DND-41 (cell line): ENCODE results near the gene MRPS18A.

Source experiments
- EZH2 ChIP-seq: IDR thresholded peaks from 3 replicates; pipeline ENCODE4 v1.6.1; 2012; ENCODE audit warnings: borderline replicate concordance, low read depth, mild to moderate bottlenecking, moderate library complexity, low read length, inconsistent platforms; ENCODE audit not compliant: severe bottlenecking
- TF ChIP-seq, protein P1 (sequence below): IDR thresholded peaks from 2 replicates; pipeline ENCODE4 v1.5.1; 2012; ENCODE audit warnings: borderline replicate concordance, low read length, moderate library complexity, mild to moderate bottlenecking; ENCODE audit not compliant: poor library complexity, severe bottlenecking; ENCODE audit errors: extremely low read depth

DNA sequence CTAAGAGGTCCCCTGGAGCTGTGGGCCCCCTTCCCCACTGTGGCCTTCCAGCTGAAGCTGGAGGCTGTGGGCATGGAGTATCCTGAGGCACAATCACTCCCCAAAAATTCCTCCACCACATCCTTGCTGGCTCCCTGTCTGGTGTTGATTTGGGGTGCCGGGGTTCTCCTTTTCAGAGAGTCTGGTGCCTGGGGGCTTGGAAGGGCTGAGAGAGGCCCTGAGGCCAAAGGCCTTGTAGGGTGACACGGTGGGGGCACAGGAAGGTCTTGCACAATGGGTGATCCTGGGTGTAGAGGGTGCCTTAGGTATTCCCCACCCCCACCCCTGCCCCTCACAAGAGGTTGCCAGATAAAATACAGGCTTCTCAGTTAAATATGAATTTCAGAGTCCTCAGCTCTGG is 49.3 kb upstream of the MRPS18A start:
- no peak for TF ChIP-seq EZH2
- TF ChIP-seq, protein P1, sequence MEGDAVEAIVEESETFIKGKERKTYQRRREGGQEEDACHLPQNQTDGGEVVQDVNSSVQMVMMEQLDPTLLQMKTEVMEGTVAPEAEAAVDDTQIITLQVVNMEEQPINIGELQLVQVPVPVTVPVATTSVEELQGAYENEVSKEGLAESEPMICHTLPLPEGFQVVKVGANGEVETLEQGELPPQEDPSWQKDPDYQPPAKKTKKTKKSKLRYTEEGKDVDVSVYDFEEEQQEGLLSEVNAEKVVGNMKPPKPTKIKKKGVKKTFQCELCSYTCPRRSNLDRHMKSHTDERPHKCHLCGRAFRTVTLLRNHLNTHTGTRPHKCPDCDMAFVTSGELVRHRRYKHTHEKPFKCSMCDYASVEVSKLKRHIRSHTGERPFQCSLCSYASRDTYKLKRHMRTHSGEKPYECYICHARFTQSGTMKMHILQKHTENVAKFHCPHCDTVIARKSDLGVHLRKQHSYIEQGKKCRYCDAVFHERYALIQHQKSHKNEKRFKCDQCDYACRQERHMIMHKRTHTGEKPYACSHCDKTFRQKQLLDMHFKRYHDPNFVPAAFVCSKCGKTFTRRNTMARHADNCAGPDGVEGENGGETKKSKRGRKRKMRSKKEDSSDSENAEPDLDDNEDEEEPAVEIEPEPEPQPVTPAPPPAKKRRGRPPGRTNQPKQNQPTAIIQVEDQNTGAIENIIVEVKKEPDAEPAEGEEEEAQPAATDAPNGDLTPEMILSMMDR: no peak
